Spinal cord (tissue), 10 donors: ENCODE data around the gene MVB12B. TPM values are rescaled to one million over a fixed set of nuclear protein-coding genes. Genes with fewer than 3 reads are reported as not detected.

Experiments used
- DNase-seq, 6 donors: peaks; one replicate each; pipeline versions ENCODE4 v3.0.0 to v3.0.0-alpha.2; 2013 to 2015; ENCODE audit warnings: low spot score in 6 of 6, low read depth in 4 of 6
- H3K27ac ChIP-seq: one replicate; pipeline ENCODE4 v1.5.1; 2013; ENCODE audit warnings: low read depth, low read length, control low read depth
- H3K27me3 ChIP-seq: one replicate; pipeline ENCODE4 v1.6.1; 2013; ENCODE audit warnings: low read length; ENCODE audit not compliant: control insufficient read depth, insufficient read depth
- H3K36me3 ChIP-seq: one replicate; pipeline ENCODE4 v1.6.1; 2013; ENCODE audit warnings: low read length; ENCODE audit not compliant: control insufficient read depth, insufficient read depth
- H3K4me1 ChIP-seq: one replicate; pipeline ENCODE4 v1.6.1; 2013; ENCODE audit warnings: low read length; ENCODE audit not compliant: control insufficient read depth, insufficient read depth
- H3K4me3 ChIP-seq: one replicate; pipeline ENCODE4 v1.5.1; 2013; ENCODE audit warnings: low read depth, low read length, control low read depth
- H3K9me3 ChIP-seq: one replicate; pipeline ENCODE4 v1.6.1; 2013; ENCODE audit warnings: low read length; ENCODE audit not compliant: control insufficient read depth, insufficient read depth
- WGBS: methylation state at CpG from one replicate; pipeline ENCODE4 v1.1.5; 2013; ENCODE audit warnings: missing lambda C conversion rate; ENCODE audit not compliant: insufficient coverage; 5-methylcytosine and 5-hydroxymethylcytosine counted together
- polyA plus RNA-seq, 2 donors: library from polyadenylated mRNA; unstranded; fragments of 120-200 nt; gene quantifications; one replicate each; pipeline ENCODE4 v1.2.1, GENCODE V29; 2013; ENCODE audit not compliant: insufficient read length in 2 of 2
- total RNA-seq, 2 donors: library from RNA; depleted of rRNA in 1 of 2; stranded (reverse); fragments of 120-200 nt in 1 of 2; fragments of >200 nt in 1 of 2; gene quantifications; one replicate each; pipeline versions ENCODE4 v1.2.3 to v1.2.4, GENCODE V29; 2013 to 2014
- donor health status: healthy.

Gene MVB12B
- total and polyA plus RNA-seq, 4 donors = 28.9 to 84.2 (median 55.6) TPM

DNA sequence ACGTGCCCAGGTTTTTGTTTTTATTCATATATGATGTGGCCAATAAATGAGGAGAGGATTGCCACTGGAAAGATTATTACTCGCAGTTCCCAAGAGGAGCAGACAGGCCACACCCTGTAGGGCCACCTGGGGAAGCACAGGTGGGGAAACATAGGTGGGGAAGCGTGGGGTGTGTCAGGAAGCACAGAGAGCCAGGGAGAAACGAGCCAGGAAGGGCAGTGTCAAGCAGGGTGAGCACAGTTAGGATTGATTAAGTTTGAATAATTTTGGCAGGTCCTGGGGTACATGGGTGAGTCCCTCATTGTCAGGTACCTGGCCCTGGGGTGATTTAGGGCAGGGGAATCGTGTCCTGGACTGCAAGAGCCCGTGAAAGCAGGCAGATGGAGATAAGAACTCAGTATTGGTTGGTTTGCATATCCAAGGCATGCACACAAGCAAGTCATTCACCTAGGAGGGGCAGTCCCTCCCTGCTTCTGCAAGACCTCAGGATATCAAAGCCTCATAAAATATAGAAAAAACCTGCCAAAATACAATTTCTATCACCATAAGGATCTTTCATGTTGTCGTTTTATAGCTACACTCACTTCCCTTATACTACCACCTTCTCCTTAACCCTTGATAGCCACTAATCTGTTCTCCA is 22.4 kb downstream of the MVB12B start:
- Histone ChIP-seq H3K27me3 (no peaks in the 10 kb centered on the region), H3K9me3 (no peaks in the 10 kb centered on the region), H3K27ac (no peak overlapping the region), H3K4me1 (peaks cover 17% of the 10 kb centered on the region), H3K4me3 (no peak overlapping the region), H3K36me3 (peaks cover 25% of the 10 kb centered on the region)
- DNase-seq = no peak
- 73% methylated on average over 4 of the region's 7 CpGs for WGBS

GRCh38 chr9:126354887-126355770 is 28.5 kb downstream of the MVB12B start:
- no peaks in the 10 kb centered on the region for H3K36me3 ChIP-seq
- 90% methylated on average over 3 of the region's 12 CpGs for WGBS
- H3K27me3 ChIP-seq = no peaks in the 10 kb centered on the region
- H3K4me3 ChIP-seq = no peak overlapping the region
- H3K27ac ChIP-seq = no peak overlapping the region
- H3K4me1 ChIP-seq = peaks cover 3% of the 10 kb centered on the region
- no peak for DNase-seq
- H3K9me3 ChIP-seq = peaks cover 5% of the 10 kb centered on the region

DNA sequence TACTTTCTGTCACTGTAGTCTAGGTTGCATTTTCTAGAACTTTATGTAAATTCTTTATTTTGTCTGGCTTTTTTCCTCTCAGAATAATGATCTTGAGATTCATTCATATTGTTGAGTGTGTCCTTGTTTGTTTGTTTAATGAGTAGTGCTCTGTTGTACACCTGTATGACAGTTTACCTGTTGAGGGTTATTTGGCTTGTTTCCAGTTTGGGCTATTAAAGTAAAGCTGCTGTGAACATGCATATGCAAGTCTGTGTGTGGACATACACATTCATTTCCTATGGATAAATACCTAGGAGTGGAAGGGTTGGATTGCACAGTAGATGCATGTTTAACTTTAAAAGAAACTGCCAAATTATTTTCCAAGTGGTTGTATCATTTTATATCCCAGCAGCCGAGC is 30.4 kb downstream of the MVB12B start:
- Histone ChIP-seq H3K9me3 (peaks cover 7% of the 10 kb centered on the region), H3K4me1 (peaks cover 3% of the 10 kb centered on the region), H3K4me3 (no peak overlapping the region), H3K36me3 (no peaks in the 10 kb centered on the region), H3K27ac (no peak overlapping the region), H3K27me3 (no peaks in the 10 kb centered on the region)
- WGBS = no CpG with 5 or more reads among the region's 1 CpG
- DNase-seq = no peak

DNA sequence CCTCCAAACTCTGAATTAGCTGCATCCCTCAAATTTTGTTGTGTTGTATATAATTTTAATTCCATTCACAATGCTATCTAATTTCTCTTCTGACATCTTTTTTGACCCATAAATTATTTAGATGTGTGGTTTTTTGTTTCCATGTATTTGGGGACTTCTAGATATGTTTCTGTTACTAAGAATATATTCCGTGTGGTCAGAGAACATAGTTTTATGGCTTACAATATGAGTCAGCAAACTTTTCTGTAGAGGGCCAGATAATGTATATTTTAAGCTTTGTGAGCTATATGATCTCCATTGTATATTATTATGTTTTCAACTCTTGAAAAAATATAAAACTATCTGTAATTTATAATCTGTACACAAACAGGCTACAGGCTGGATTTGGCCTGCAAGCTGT is 33.4 kb downstream of the MVB12B start:
- no CpG with 5 or more reads among the region's 1 CpG for WGBS
- H3K36me3 ChIP-seq = no peaks in the 10 kb centered on the region
- H3K27ac ChIP-seq = no peak overlapping the region
- DNase-seq = no peak
- H3K4me1 ChIP-seq = peaks cover 8% of the 10 kb centered on the region
- no peak overlapping the region for H3K4me3 ChIP-seq
- H3K9me3 ChIP-seq = peaks cover 12% of the 10 kb centered on the region
- H3K27me3 ChIP-seq = no peaks in the 10 kb centered on the region

GRCh38 chr9:126361810-126362238 is 35.2 kb downstream of the MVB12B start:
- H3K4me1 ChIP-seq = peaks cover 15% of the 10 kb centered on the region
- WGBS = no CpG with 5 or more reads among the region's 3 CpGs
- no peak overlapping the region for H3K27ac ChIP-seq
- no peak for DNase-seq
- H3K4me3 ChIP-seq = no peak overlapping the region
- no peaks in the 10 kb centered on the region for H3K36me3 ChIP-seq
- peaks cover 12% of the 10 kb centered on the region for H3K9me3 ChIP-seq
- H3K27me3 ChIP-seq = no peaks in the 10 kb centered on the region

- no peaks in the 10 kb centered on the region for H3K27me3 ChIP-seq
- peaks cover 5% of the 10 kb centered on the region for H3K36me3 ChIP-seq
- no peak overlapping the region for H3K4me3 ChIP-seq
- no peak for DNase-seq
- peaks cover 12% of the 10 kb centered on the region for H3K9me3 ChIP-seq
- WGBS = 100% methylated on average over 2 of the region's 6 CpGs
- peaks cover 29% of the 10 kb centered on the region for H3K4me1 ChIP-seq
- peak overlapping the region; percentile 22 for H3K27ac ChIP-seq
Measured at GRCh38 chr9:126363250-126363649, 36.6 kb downstream of the MVB12B start.

GRCh38 chr9:126363847-126364671 is 37.4 kb downstream of the MVB12B start:
- Histone ChIP-seq H3K4me3 (no peak overlapping the region), H3K27ac (peak overlapping the region; percentile 22), H3K27me3 (no peaks in the 10 kb centered on the region), H3K9me3 (peaks cover 12% of the 10 kb centered on the region), H3K36me3 (peaks cover 5% of the 10 kb centered on the region), H3K4me1 (peaks cover 29% of the 10 kb centered on the region)
- DNase-seq = no peak
- no CpG with 5 or more reads among the region's 8 CpGs for WGBS

GRCh38 chr9:126365780-126366179 is 39.2 kb downstream of the MVB12B start:
- H3K4me3 ChIP-seq = no peak overlapping the region
- no peaks in the 10 kb centered on the region for H3K27me3 ChIP-seq
- H3K4me1 ChIP-seq = peaks cover 29% of the 10 kb centered on the region

DNA sequence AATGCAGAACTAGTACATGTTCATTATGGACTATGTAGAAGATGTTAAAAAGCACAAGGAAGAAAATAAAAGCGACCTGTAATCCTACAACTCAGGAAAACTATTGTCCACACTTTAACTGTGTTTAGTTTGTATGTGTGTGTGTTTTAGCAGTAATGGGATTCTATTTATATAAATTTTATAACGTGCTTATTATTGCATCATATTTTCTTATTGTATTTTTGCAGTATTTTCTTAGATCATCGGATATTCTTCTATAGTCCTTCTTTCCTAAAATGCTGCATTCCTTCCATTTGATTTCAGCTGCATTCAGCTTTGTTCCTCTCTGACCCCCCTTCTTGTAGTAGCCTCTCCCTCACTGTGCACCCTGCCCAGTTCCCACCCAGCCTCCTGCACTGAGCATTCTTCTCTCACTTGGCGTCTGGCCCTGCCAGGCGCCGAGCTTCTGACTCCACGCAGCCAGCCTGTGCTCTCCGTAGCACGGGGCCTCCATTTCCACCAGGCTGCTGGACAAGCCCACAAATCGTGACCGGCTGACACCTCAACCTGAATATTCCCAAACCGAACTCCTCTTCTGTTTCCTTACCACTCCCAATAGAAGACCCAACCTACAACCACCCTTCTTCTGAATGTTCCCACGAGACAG is 39.9 kb downstream of the MVB12B start:
- H3K27ac ChIP-seq = peak overlapping the region; percentile 76
- H3K4me1 ChIP-seq = peaks cover 34% of the 10 kb centered on the region
- H3K4me3 ChIP-seq = no peak overlapping the region
- H3K27me3 ChIP-seq = no peaks in the 10 kb centered on the region
- peaks cover 11% of the 10 kb centered on the region for H3K36me3 ChIP-seq
- peaks cover 5% of the 10 kb centered on the region for H3K9me3 ChIP-seq
- DNase-seq = peak in 2 of 6 donors; percentile 59 to 72
- 37% methylated on average over 11 of the region's 13 CpGs for WGBS

More at GRCh38 chr9:126365780-126366179, 39.2 kb downstream of the MVB12B start:
- Histone ChIP-seq H3K27ac (peak overlapping the region; percentile 76), H3K36me3 (peaks cover 5% of the 10 kb centered on the region), H3K9me3 (peaks cover 6% of the 10 kb centered on the region)
- 65% methylated on average over 3 of the region's 3 CpGs for WGBS
- DNase-seq = no peak
